Activated T-cell treated with anti-CD3 and anti-CD28 coated beads, Interleukin-2, amount 50 U/mL, for 48 hours (primary cell): ENCODE data around the gene FHIP1A.
A peak's percentile ranks its signal among the peaks of the same experiment; 100 is the strongest.
"Not testable (repeated sequence)": the region's sequence is repeated elsewhere in the genome, so short reads cannot be mapped to it uniquely, and the experiment has no call there.

ENCODE experiments used
- DNase-seq, 2 experiments: peaks; one replicate each; pipeline ENCODE4 v3.0.0-alpha.2; 2020

The FHIP1A gene

DNA sequence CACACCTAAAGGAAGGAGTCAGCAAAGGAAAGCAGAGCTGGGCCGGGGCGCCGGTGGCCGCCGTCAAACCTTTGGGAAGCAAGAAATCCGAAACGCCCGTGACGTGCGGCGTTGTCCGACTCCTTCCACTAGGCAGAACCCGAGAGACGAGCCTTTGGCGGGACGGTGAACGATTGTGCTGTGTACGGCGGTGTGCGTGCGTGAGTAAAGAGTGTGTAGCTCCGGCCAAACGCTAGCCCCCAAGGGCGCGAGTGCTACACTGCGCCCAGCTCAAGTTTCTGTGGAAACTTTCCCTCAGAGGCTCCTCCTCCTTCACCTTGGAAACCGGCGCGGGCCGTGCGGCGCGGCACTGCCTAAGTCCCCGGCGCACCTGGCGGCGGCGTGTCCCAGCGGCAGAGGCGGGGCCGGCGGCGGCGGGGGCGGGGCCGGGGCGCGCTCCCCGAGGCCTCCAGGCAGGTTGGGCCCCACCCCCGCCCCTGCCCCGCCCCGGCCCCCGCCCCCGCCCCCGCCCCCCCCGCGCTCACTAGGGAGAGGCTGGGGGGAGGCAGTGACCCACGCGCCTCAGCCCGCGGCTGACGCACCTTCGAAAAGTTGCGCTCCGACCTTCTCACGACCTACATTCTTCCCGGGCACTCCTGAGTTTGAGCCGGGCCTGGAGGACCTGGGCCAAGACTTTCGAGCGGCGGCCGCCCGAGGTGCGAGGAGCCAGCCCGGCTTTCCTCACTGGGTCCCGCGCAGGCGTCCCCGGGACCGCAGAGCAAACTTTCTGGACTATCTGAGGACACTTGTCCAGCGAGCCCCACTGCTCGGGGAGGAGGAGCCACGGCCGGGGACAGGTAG is at the start of gene FHIP1A:
TSS of gene FHIP1A (plus strand) at position 547 of the 840 bp plus-strand sequence. CDS start 157,084 bp downstream, outside the sequence.
- peak; percentile 74 to 81 for DNase-seq

DNA sequence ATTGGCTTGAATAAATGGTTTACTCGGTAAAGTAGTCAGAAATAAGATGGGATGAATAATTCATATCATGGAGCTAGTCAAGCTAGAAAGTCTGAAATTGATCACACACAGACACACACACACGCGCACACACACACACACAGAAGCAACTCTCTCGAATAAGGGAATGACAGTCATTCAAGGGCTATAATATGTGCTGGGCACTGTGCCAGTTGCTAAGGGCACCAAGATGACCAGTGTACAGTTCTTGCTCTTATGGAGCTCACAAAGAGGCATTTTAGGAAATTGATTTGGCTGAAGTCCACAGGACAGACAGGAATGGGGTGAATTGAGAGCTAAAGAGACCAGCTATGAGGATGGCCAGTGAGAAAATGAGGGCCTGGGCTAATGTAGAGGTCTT is 49.4 kb upstream of the FHIP1A start:
- DNase-seq, result no peak

DNA sequence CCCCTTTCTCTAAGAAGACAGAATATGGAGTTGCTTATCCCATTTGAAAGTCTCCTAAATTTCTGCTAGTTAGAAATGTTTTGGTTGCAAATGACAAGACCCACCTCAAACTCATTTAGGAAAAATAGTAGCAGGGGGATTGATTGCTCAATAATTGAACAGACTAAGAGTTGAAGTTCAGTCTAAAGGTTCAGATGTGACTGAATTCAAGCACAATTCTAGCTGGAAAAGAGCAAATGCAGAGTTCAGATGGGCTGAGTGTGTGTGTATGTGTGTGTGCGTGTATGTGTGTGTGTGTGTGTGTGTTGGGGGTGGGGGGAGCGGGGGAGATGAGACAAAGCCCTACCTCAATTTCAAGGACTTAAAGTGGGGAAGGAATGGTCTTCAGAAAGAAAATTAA is 47.9 kb upstream of the FHIP1A start:
- DNase-seq, result no peak

DNA sequence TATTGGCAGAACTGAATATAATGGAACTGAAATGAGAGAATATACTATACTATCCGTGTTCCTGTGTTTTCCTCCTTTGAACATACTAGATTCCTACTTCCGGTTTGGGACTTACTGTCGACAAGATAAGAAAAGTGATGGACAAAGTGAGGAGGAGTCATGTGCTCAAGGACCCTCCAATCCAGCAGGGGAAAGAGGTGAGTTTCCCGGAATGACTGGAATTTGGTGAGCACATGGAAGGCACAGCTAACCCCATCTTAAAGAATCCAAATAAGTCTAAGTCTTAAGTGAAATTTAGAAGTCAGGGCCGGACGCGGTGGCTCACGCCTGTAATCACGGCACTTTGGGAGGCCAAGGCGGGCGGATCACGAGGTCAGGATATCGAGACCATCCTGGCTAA is 47.0 kb upstream of the FHIP1A start:
- no peak for DNase-seq

DNA sequence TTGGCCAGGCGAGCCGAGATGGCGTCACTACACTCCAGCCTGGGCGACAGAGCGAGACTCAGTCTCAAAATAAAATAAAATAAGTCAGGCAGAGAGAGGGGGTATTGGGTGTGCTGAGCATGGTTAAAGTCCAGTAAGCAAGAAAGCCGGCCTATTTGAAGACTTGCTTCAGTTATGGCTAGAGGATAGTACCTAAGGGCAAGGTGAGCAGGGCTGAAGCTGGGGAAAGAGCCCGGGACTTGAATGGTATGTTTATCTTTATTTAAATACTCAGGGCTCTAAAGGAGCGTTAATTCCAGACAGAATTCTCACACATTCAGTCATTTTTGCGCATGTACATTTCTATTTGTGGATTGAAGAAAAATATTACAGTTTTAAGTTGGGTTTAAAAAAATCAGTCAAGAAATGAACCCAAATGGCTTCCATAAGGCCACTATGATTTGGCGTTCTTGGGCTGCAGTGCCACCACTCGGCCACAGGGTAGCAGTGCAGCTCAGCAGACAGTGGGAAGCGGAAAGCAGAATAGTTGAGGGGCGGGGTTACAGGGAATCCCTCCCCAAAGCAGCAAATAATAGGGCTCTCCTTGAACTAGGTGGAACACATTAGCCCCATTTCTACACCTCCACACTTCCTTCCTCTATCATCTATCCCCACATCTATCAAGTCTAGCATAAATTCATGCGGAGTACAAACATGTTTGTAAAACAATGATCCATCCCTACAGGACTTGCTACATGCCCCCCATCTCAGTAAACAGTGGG is 46.4 kb upstream of the FHIP1A start:
- DNase-seq, result peak; percentile 86 to 87

DNA sequence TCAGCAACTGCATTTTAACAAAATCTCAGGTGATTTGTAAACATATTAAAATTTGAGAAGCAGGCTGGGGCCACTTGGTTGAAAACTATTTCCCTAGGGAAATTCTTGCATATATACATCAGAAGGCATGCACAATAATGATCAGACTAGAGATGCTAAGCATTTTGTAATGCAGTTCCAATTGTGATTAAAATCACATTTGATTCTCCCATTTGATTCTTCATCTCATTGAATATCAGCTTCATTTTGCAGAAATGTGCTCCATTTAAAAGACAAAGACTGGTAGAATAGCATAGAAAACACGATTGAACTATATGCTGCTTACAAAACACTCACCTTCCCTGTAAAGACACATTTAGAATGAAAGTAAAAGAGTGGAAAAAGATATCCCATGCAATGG is 32.4 kb upstream of the FHIP1A start:
- DNase-seq, result no peak

DNA sequence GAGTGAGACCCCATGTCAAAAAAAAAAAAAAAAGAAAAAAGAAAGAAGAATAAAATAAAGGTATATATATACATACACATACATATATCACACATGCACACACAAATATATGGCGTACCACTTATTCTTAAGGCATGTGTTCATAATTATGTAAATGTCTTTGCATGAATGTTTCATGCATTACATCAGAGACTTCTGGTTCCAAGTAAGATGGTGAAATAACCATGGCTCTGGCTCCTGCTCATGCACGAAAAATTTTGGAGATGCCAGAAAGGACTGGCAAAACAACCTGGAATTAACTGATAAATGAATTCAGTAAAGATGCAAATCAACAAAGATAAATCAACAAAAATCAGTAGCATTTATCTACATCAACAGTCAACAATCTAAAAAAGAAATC is 19.7 kb upstream of the FHIP1A start:
- DNase-seq, result no peak

DNA sequence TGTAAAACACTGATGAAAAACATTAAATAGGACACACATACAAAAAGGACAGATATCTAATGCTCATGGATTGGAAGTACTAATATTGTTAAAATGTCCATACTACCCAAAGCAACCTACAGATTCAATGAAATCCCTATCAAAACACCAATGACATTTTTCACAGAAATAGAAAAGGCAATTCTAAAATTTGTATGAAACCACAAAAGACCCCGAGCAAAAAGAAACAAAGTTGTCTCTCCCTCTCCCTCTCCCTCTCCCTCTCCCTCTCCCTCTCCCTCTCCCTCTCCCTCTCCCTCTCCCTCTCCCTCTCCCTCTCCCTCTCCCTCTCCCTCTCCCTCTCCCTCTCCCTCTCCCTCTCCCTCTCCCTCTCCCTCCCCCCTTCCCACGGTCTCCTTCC is 19.2 kb upstream of the FHIP1A start:
- not testable (repeated sequence) for DNase-seq

DNA sequence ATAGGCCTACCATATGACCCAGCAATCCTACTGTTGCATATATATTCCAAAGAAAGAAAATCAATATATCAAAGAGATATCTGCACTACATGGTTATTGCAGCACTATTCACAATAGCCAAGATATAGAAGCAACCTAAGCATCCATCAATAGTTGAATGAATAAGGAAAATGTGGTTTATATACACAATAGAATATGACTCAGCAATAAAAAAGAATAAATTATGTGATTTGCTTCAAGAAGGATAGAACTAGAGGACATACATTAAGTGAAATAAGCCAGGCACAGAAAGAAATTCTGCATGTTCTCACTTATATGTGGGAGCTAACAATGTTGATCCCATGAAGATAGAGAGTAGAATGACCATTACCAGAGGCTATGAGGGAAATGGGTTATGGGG is 13.1 kb upstream of the FHIP1A start:
- no peak for DNase-seq

DNA sequence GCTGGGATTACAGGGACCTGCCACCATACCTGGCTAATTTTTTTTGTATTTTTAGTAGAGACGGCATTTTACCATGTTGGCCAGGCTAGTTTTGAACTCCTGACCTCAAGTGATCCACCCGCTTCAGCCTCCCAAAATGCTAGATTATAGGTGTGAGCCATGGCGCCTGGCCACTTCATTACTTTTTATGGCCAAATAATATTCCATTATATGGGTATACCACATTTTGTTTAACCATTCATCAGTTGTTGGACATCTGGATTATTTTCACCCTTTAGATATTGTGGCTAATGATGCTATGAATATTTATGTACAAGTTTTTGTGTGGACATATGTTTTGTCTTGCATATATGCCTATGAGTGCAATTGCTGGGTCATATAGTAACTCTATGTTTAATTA is 8.6 kb upstream of the FHIP1A start:
- DNase-seq, result no peak

DNA sequence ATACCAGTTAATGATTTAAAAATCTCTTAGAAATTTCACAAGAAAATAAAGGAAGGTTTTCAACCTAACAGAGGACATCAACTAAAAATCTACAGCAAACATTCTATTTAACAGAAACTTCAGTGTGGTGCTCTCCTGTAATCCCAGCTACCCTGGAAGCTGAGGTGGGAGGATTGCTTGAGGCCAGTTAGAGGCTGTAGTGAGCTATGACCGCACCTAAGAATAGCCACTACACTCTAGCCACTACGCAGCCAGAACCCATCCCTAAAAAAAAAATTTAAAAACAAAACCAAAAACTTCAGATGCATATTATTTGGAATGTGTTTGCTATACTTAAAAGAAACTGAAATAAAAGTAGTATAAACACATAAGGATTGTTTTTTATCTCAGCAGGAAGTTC is 7.2 kb upstream of the FHIP1A start:
- DNase-seq, result no peak

DNA sequence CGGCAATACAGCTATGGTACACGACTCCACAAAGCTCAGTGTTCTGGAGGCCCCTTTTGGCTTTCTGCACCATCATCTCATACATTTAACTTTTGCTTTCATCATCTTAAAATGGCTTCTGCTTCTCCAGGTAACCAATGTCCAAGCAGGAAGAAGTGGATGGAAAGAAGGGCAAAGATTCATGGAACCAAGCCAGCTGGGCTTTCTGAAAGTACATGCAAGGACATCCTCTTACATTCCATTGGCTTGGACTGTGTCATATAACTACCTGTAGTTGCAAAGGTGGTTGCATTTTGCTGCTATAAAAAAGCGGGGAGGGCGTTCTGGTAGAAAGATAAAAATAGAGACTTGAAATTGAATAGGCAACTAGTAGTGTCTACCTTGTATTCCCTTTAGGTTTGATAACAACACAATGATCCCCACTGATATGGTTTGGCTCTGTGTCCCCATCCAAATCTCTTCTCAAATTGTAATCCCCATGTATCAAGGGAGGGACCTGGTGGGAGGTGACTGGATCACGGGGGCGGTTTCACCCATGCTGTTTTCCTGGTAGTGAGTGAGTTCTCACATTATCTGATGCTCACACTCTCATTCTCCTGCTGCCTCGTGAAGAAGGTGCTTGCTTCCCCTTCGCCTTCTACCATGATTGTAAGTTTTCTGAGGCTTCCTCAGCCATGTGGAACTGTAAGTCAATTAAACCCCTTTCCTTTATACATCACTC is 6.7 kb upstream of the FHIP1A start:
- DNase-seq, result no peak

DNA sequence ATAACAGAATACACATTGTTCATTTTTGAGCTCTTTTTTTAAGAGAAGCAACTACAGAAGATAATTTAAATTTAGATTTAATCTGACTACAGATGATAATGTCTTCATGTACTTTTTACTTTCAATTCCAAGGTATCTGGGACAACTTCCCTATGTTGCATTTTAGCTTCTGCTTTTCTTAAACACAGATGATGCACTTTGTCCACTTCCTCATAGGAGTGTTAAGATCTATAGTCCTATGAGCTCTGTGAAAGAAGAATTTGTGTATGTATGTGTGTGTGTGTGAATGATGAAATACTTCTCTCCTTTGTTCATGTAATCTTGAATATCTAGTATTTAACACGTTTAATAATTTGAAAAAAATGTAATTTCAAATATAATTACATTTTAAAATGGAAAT is 5.3 kb upstream of the FHIP1A start:
- no peak for DNase-seq

DNA sequence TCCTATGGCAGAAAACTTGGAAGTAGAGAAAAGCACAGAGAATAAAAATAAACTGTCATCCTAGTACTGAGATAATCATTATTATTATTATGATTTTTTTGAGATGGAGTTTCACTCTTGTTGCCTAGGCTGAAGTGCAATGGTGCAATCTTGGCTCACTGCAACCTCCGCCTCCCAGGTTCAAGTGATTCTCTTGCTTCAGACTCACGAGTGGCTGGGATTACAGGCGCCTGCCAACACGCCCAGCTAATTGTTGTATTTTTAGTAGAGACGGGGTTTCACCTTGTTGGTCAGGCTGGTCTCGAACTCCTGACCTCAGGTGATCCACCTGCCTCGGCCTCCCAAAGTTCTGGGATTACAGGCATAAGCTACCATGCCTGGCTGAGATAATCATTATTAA is 4.2 kb upstream of the FHIP1A start:
- DNase-seq, result not testable (repeated sequence)

DNA sequence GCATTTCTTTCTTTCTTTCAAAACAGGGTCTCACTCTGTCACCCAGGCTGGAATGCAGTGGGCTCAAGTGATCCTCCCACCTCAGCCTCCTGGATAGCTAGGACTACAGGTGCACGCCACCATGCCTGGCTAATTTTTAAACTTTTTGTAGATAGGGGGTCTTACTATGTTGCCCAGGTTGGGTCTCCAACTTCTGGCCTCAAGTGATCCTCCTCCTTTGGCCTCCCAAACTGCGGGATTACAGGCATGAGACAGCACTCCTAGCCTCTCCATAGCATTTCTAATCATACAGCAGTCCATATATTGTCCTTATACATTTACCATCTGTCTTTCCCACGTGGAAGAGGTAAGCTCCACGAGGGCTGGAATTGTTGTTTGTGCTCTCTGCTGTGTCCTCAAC is 2.0 kb upstream of the FHIP1A start:
- no peak for DNase-seq

DNA sequence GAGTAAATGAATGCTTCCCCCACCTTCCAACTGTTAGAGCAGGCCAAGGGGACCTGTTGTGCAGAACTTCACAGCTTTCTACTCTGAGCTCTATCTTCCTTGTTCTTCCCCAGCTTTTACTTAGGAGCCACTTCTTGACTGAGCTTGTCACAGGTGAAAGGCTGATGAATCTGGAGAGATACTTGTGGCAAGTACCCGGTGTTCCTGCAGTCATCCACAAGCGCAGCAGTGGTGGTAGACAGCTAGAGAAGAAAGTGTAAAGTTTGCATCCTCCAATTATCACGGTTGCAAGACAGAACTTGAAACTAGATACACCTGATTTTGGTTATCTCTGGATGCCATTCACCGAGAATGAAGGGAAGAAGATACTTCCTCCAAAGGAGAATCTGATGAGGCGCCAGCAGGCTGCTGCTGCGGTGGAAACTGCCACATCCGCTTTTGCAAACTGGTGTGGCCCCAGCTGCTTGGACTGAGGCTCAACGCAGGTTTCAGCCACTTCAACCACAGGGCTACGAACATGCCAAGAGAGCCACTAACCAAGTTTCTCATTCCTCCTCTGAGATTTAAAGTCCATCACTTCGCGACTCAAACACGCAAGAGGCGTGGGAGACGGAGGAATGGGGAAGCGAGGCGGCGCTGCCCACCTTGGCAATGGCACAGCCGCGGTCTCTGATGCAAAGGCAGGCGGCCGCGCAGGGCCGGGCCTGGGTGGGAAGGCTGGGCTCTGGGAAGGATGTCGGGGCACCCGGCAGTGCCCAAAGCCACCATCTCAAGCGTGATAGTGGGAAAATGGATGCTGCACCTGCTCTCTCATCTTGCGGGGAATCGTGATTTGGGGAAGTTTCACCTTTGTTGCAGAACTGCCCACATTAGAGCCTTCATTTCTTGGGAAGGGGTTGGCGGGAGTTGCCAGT is 1.3 kb upstream of the FHIP1A start:
- peak; percentile 57 to 67 for DNase-seq

DNA sequence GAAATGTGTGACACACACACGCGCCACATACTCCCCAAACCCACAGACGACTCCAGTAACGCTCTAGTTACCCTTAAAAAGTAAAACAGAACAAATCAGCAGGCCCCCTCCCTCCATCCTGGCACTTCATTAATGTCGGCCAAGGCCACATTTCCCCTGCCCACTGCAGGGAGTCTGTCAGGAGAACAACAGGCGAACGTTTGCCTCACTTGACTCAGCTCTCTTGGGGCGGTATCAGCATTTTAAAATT is 671 bp upstream of the FHIP1A start:
- DNase-seq, result no peak

DNA sequence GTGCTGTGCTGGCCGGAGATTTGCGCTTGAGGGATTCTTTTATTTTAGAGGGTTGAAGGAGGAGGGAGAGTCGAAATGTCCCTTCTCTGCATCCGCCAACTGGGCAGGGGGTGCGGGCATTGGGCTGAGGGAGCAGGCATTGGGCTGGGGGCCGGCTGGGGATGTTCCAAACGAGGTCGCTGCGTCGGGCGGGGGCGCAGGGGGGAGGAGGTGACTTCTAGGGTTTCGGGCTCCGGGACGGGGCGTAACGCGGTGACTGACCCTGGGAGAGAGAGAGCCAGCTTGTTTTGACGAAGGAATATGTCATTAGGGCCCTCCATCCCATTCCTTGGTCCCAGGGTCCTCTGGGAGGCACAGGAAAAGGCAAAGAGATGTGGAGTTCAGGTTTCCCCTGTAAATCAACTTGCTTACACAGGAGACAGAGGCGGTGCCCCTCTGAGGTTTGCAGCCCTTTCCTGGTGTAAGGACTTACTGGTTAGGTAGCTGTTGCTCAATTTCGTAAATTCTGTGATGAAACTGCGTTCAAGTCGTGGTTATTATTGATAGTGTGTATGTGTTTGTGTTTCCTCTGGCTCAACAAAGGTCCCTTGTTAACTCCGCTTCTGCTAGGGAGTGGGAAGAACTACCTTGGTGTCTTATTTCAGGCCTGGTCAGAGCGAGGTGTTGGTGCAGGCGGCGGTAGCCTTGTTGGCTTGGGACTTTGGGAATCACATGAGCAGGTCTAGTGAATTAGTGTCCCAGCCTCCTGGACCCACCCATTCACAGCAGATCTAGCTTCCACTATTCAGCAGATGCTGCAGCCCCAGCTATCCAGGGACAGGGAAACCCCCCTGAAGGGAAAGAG is 716 bp downstream of the FHIP1A start:
- peak; percentile 18 to 23 for DNase-seq

DNA sequence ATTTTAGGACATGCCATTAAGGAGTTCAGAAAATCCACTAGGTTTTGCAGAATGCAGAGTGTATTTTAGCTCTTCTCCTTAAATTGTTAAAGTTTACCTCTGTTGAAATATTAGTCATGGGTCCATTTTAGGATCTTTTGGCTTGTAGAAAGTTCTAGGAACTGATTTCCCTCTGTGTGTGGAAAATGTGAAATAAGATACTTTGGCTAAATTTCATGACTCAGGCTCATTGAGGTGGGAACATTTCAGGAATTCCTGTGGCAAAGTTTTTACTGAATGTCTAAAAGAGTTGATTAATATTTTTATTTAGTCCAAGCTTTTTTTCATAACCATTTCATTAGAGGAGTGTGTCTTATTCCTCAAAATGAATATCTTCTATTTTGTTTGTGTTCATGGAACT is 7.0 kb downstream of the FHIP1A start:
- DNase-seq, result no peak

DNA sequence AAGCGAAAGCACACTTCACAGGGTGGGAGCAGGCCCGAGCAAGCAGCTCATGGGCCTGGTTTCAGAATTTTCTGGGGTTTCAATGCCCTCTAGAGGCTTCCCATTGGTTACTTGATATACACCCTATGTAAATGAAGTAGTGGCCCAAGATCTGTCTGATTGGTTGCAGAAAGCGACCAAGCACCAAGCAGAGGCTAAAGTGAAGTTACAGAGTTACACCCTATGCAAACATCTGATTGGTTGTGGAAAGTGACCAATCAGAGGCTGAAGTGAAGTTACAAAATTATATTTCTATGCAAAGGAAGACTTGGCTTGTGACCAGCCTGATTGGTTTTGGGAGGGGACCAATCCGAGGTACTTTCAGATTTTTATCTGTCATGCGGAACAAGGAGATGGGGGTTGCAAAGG is 8.2 kb downstream of the FHIP1A start:
- no peak for DNase-seq

DNA sequence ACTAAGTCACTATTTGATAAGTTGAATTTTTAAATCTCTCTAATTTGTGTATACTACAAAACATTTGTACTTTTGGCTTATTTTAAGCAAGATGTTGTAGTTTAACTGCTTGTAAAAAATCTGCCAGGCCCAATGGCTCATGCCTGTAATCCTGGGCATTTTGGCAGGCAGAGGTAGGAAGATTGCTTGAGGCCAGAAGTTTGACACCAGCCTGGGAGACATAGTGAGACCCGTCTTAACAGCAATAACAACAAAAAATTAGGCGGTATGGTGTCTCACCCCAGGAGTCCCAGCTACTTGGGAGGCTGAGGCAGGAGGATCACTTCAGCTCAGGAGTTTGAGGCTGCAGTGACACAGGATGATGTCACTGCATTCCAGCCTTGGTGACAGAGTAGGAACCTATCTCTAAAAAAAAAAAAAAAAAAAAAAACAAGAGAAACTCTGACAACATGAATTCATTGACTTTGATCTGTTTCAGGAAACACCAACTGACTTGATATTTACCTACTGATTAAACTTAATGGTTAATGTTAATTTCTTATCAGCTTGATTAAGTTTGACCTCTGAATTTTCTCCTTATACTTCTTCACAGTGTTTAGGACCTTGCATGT is 8.9 kb downstream of the FHIP1A start:
- DNase-seq, result no peak
